Karpas-422 (cell line): ENCODE measurements around the gene DIAPH3. TPM values are rescaled to one million over a fixed set of nuclear protein-coding genes. Genes with fewer than 3 reads are reported as not detected.

Experiments used
- small RNA-seq: library from RNA; depleted of rRNA; stranded (forward); fragments of <200 nt; gene quantifications from one replicate; pipeline ENCODE3, GENCODE V24; 2014
- total RNA-seq: library from RNA; depleted of rRNA; stranded (reverse); fragments of >200 nt; shearing (Covaris generic); gene quantifications from 2 replicates; pipeline ENCODE4 v1.2.3, GENCODE V29; 2014; ENCODE audit warnings: low replicate concordance; rRNA removed

The DIAPH3 gene
- total RNA-seq, 1 experiment from 2014 or later: 10.0 TPM

Small RNA genes lying within 50 kb of the gene (small RNA-seq; reads per million reads assigned to genes)
- gene RN7SL375P (not detected), gene RNY4P28 (0.24 reads per million)

Other genes starting within 250 kb of the DIAPH3 start
- gene TDRD3, start 233.3 kb upstream of the DIAPH3 start, total RNA-seq: 7.4 and 7.8 TPM in 2 replicates